MM.1S (cell line): ENCODE results near the gene SIDT1.

Experiments
- EZH2 ChIP-seq: fragments of 300-600 bp; sonication (generic); optimal IDR thresholded peaks from 2 replicates; pipeline ENCODE3; 2017; ENCODE audit warnings: low read depth, mild to moderate bottlenecking, antibody characterized with exemption, low read length, mixed read lengths
- EZH2phosphoT487 ChIP-seq: fragments of 300-600 bp; sonication (generic); IDR thresholded peaks from 2 replicates; pipeline ENCODE4 v1.6.1; 2018; ENCODE audit warnings: antibody characterized with exemption, low read length

DNA sequence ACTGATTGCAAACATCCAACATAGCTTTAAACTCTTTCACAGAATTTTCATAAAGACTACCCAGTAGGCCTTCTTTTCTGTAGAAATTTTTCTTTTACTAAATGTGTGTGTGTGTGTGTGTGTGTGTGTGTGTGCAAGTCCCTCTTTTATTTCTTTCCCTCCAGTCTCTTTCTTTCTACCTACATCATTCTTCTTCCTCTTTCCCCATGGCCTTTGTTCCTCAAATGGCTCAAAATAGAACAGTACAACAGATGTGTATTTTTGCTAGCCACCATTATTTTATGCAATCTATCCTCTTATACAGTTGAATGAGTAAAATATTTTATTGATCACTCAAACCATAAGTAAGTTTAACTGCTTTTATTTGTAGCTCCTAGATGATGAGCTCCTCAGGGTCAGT is 87.7 kb downstream of the SIDT1 start:
- TF ChIP-seq EZH2phosphoT487 (no peak), EZH2 (no peak)
